Heart right ventricle (tissue), 16 donors: ENCODE measurements around the gene SHISA6. TPM values are rescaled to one million over a fixed set of nuclear protein-coding genes. Genes with fewer than 3 reads are reported as not detected.

Source experiments
- ATAC-seq, 8 donors: fragments of 200-7000 bp; cut with Tn5 transposase; one replicate each; pipeline ENCODE4 v1.9.1; 2020; ENCODE audit warnings: mild to moderate bottlenecking in 8 of 8, moderate library complexity in 8 of 8, moderate number of reproducible peaks in 1 of 8
- DNase-seq, 2 donors: peaks; one replicate each; pipeline ENCODE4 v3.0.0-alpha.2; 2020
- H3K27ac ChIP-seq, 10 donors: fragments of 200-600 bp; sonication (generic) in 2 of 10; one replicate each; pipeline versions ENCODE4 v1.5.0 to v1.8.0; 2020 to 2022; ENCODE audit warnings: mild to moderate bottlenecking in 3 of 10
- H3K27me3 ChIP-seq, 7 donors: fragments of 200-600 bp; one replicate each; pipeline ENCODE4 v1.8.0; 2021 to 2022; ENCODE audit warnings: mild to moderate bottlenecking in 2 of 7
- H3K36me3 ChIP-seq, 9 donors: fragments of 200-600 bp; sonication (generic) in 1 of 9; one replicate each; pipeline versions ENCODE4 v1.5.0 to v1.8.0; 2020 to 2022; ENCODE audit warnings: mild to moderate bottlenecking in 2 of 9
- H3K4me1 ChIP-seq, 9 donors: fragments of 200-600 bp; sonication (generic) in 1 of 9; one replicate each; pipeline versions ENCODE4 v1.5.0 to v1.8.0; 2020 to 2022; ENCODE audit warnings: mild to moderate bottlenecking in 4 of 9
- H3K4me3 ChIP-seq, 10 donors: fragments of 200-600 bp; sonication (generic) in 2 of 10; one replicate each; pipeline versions ENCODE4 v1.5.0 to v1.8.0; 2020 to 2022; ENCODE audit warnings: mild to moderate bottlenecking in 7 of 10, moderate library complexity in 2 of 10
- H3K9me3 ChIP-seq, 11 donors: fragments of 200-600 bp in 10 of 11; sonication (generic) in 2 of 11; one replicate each; pipeline versions ENCODE4 v1.5.0 to v1.8.0; 2013 to 2022; ENCODE audit warnings: mild to moderate bottlenecking in 2 of 11, control low read depth in 1 of 11, moderate library complexity in 1 of 11
- WGBS, 2 donors: extraction: QIAGEN DNeasy Blood & Tissue Kit; methylation state at CpG; one replicate each; pipeline ENCODE4 v1.1.7; 2013; ENCODE audit warnings: inconsistent platforms in 1 of 2; 5-methylcytosine and 5-hydroxymethylcytosine counted together
- intact Hi-C, 10 donors: fragments of 100-400 bp; cut with DNase I; formaldehyde crosslinking; loops; one replicate each; pipeline versions ENCODE4 v1.11.1 to v1.14.2; 2022
- polyA plus RNA-seq, 2 donors: library from polyadenylated mRNA; stranded (reverse); fragments of 200-250 nt; gene quantifications; one replicate each; pipeline ENCODE4 v1.2.3, GENCODE V29; 2013
- total RNA-seq, 10 donors: library from RNA; stranded (reverse); fragmentation: NEBNext Ultra II Directional in 3 of 10; extraction: Animal tissue kit (Norgen Biotek cat#: 25700) in 3 of 10; gene quantifications; one replicate each; pipeline versions ENCODE4 v1.2.1 to v1.2.4, GENCODE V29; 2021 to 2023
- TF ChIP-seq, protein P1 (sequence below), 9 donors: fragments of 200-600 bp; sonication (generic) in 2 of 9; IDR thresholded peaks; one replicate each; pipeline versions ENCODE4 v1.5.0 to v1.8.0; 2021 to 2022; ENCODE audit warnings: antibody characterized with exemption in 9 of 9, mild to moderate bottlenecking in 5 of 9, moderate library complexity in 1 of 9
- donor health status: Arrhythmogenic right ventricular cardiomyopathy.
- donor health status: ischemic (EF 13 %, LVEDD 7.1; RV severe dilation, severe dysfunction).
- donor health status: healthy with polysubstance abuse.
- donor health status: DM: no; HTN: yes; CAD: no.
- donor health status: DM: no; HTN: no; CAD: no.
- donor health status: ischemic (EF 25% LVEDD 6.9; RV normal size, moderate dysfunction).
- donor health status: ischemic (EF 25% LVEDD 5.7; RV mildly dilated, moderate dysfunction).
- donor health status: healthy.
- donor health status: DM: yes; HTN: yes; CAD: no.
- donor health status: Ischemic cardiomyopathy.
- donor health status: ischemic (EF 35%, LVEDD 5.7; RV mildly dilated, moderate dysfunction).
- donor health status: nonischemic (EF 11% LVEDD 7.7; RV severe dilation, severe dysfunction).
- donor health status: DM: yes; HTN: yes; CAD: no.
- donor health status: PGD.
- donor health status: ischemic (EF 29% LVEDD 5.4; RV normal size, mild dysfunction).
- donor health status: nonischemic (EF 23%, LVEDD 6.1; RV moderate dilation, normal function).

Gene SHISA6
- total and polyA plus RNA-seq, 12 donors: 0.06 to 0.66 (median 0.23) TPM

DNA sequence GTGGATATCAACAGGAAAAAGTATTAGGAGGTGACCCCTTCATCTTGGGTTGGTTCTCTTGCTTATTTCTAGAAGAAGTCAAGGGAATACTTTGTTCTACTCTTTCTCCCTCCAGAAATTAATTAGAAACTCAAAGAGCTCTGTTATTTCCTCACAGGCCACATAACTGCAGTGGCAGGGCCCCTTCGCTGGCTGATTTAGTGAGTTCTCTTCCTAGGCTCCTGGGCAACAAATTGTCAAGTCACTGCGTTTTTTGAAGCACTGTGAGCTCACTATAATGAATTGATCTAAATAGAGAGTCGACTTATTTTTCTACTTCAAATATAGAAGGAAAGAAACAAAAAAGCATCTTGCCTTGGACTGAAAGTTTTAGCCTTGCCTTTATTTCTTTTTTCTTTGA is 4.8 kb downstream of the SHISA6 start:
- Histone ChIP-seq H3K27me3 (peaks cover 0 to 72% (median 52%) of the 10 kb centered on the region in 7 donors), H3K4me3 (no peak overlapping the region), H3K36me3 (no peaks in the 10 kb centered on the region), H3K27ac (no peak overlapping the region), H3K9me3 (no peaks in the 10 kb centered on the region), H3K4me1 (peaks cover 0 to 3% (median 0%) of the 10 kb centered on the region in 9 donors)
- intact Hi-C loops: loop anchor here in 1 of 10 donors (10.0 kb wide), 1 partner anchor 99 kb away; no protein-coding TSS in a partner anchor
- 79 to 83% methylated on average over 3 of the region's 3 CpGs for WGBS, 2 donors
- no peak for DNase-seq
- ATAC-seq: no peak
- TF ChIP-seq, protein P1, sequence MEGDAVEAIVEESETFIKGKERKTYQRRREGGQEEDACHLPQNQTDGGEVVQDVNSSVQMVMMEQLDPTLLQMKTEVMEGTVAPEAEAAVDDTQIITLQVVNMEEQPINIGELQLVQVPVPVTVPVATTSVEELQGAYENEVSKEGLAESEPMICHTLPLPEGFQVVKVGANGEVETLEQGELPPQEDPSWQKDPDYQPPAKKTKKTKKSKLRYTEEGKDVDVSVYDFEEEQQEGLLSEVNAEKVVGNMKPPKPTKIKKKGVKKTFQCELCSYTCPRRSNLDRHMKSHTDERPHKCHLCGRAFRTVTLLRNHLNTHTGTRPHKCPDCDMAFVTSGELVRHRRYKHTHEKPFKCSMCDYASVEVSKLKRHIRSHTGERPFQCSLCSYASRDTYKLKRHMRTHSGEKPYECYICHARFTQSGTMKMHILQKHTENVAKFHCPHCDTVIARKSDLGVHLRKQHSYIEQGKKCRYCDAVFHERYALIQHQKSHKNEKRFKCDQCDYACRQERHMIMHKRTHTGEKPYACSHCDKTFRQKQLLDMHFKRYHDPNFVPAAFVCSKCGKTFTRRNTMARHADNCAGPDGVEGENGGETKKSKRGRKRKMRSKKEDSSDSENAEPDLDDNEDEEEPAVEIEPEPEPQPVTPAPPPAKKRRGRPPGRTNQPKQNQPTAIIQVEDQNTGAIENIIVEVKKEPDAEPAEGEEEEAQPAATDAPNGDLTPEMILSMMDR (IDR thresholded peaks at IDR 0.05): no peak

DNA sequence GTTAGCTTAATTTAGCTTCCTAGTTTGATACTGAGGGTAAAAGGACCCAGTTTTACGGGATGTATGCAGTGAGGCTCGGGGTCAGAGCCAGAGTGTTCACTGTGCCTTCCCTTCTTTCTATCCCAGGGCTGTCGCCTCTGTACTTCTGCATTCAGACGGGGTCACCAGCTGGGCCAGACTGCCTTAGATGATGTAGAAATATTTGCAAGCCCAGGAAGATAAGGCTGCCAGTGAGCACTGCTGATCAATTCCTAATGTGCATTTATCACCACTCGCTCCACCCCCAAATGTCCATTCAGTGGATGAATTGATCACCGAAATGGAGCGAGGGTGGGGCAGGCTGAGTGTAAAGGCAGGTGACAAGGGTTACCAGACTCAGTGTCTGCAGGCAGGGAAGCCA is 9.1 kb downstream of the SHISA6 start:
- intact Hi-C loops: no loop called here
- Histone ChIP-seq H3K27ac (no peak overlapping the region), H3K4me1 (peaks cover 0 to 2% (median 0%) of the 10 kb centered on the region in 9 donors), H3K4me3 (no peak overlapping the region), H3K36me3 (no peaks in the 10 kb centered on the region), H3K27me3 (peaks cover 0 to 43% (median 20%) of the 10 kb centered on the region in 7 donors), H3K9me3 (no peaks in the 10 kb centered on the region)
- TF ChIP-seq, protein P1 (IDR thresholded peaks at IDR 0.05): no peak
- ATAC-seq (no peak), DNase-seq (no peak)
- 87 to 89% methylated on average over 7 of the region's 7 CpGs for WGBS, 2 donors

DNA sequence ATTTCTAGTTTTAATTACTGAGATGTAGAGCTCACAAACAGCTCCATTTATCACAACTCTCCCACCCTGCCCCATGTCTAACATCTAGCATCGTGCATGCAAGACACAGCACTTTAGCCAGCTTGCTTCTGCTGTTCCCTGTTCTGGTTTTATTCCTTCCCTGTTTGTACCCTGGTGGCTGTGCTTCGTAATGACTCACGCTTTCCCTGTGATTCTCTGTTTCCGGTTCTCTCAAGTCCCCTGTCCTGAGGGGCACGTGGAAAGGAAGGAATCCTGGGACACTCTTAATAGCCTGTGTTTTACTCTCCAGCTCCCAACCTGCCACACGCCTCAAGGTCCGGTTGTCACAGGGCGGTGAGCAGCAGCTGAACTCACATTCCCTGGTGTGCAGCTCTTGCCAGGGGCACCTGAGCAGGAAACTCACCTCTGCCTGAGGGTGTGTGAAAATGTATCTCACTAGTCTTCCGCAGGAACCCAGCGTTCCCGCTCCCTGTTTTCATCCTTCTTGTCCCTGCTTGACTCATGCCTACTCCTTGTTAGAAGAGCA is 10.6 kb downstream of the SHISA6 start:
- WGBS, 2 donors: 62 to 66% methylated on average over 11 of the region's 11 CpGs
- intact Hi-C loops: no loop called here
- TF ChIP-seq, protein P1 (IDR thresholded peaks at IDR 0.05): no peak

DNA sequence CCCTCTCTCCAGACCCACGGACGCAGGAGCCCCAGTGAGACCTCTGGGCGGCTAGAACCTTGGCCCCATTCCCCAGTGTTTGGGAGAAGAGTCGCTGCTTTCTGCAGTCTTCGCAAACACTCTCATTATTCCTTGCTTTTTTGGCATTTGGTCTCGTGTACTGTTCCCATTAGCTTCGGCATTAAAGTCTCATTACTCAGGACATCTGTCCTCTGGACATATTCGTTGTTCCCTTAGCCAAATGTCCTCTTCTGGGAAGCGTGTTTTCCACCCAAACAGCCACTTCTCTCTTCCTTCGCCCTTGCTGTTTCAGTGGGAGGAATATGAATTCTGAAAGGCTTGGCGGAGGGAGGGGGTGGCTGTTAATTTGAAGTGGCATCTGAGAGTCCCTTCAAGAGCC is 11.1 kb downstream of the SHISA6 start:
- no peaks in the 10 kb centered on the region for H3K4me1 ChIP-seq
- DNase-seq (no peak), ATAC-seq (no peak)
- H3K4me3 ChIP-seq: no peak overlapping the region
- TF ChIP-seq, protein P1 (IDR thresholded peaks at IDR 0.05): no peak
- no peaks in the 10 kb centered on the region for H3K9me3 ChIP-seq
- H3K27me3 ChIP-seq: peaks cover 0 to 44% (median 15%) of the 10 kb centered on the region in 7 donors
- 82% methylated on average over 11 of the region's 11 CpGs for WGBS, 2 donors
- no peak overlapping the region for H3K27ac ChIP-seq
- intact Hi-C loops: no loop called here
- H3K36me3 ChIP-seq: no peaks in the 10 kb centered on the region

More for the DNA sequence above, 10.6 kb downstream of the SHISA6 start:
- Histone ChIP-seq H3K36me3 (no peaks in the 10 kb centered on the region), H3K27ac (no peak overlapping the region), H3K9me3 (no peaks in the 10 kb centered on the region), H3K27me3 (peaks cover 0 to 42% (median 12%) of the 10 kb centered on the region in 7 donors), H3K4me3 (no peak overlapping the region), H3K4me1 (no peaks in the 10 kb centered on the region)
- DNase-seq: no peak
- no peak for ATAC-seq
